Activated CD4-positive, alpha-beta T cell treated with anti-CD3 and anti-CD28 coated beads, Interleukin-2, amount 10 ng/mL, durations not matched to agents 24 days and 14 days (primary cell): ENCODE data around the gene SIPA1L3. TPM values are rescaled to one million over a fixed set of nuclear protein-coding genes. Genes with fewer than 3 reads are reported as not detected.

Source experiments
- DNase-seq: peaks from one replicate; pipeline ENCODE4 v3.0.0; 2022
- H3K27ac Mint-ChIP-seq: one replicate; pipeline ENCODE4 v1.8.0; 2022; ENCODE audit warnings: mild to moderate bottlenecking, mixed read lengths
- H3K27me3 Mint-ChIP-seq: one replicate; pipeline ENCODE4 v1.8.0; 2022; ENCODE audit warnings: mixed read lengths
- H3K36me3 Mint-ChIP-seq: one replicate; pipeline ENCODE4 v1.8.0; 2022; ENCODE audit warnings: low read depth, mild to moderate bottlenecking, mixed read lengths
- H3K4me1 Mint-ChIP-seq: one replicate; pipeline ENCODE4 v1.8.0; 2021; ENCODE audit warnings: mixed read lengths
- H3K4me3 Mint-ChIP-seq: one replicate; pipeline ENCODE4 v1.8.0; 2022; ENCODE audit warnings: mild to moderate bottlenecking, moderate library complexity, mixed read lengths
- H3K9me3 Mint-ChIP-seq: one replicate; pipeline ENCODE4 v1.8.0; 2021; ENCODE audit warnings: mixed read lengths
- intact Hi-C: fragments of 100-400 bp; cut with micrococcal nuclease; formaldehyde crosslinking; loops from one replicate; pipeline ENCODE4 v1.15.1; 2023
- total RNA-seq: library from RNA; stranded (reverse); gene quantifications from 2 replicates; pipeline ENCODE4 v1.2.3, GENCODE V29; 2022

Gene SIPA1L3
- total RNA-seq, 1 donor from 2014 or later, result 15.4 TPM

GRCh38 chr19:38012290-38012689 lies 105.3 kb downstream of the SIPA1L3 start:
- no peaks in the 10 kb centered on the region for H3K9me3 Mint-ChIP-seq
- intact Hi-C loops, result no loop called here
- peaks cover 2% of the 10 kb centered on the region for H3K4me1 Mint-ChIP-seq
- H3K4me3 Mint-ChIP-seq, result no peak overlapping the region
- no peak for DNase-seq
- H3K27ac Mint-ChIP-seq, result no peak overlapping the region
- no peaks in the 10 kb centered on the region for H3K27me3 Mint-ChIP-seq
- H3K36me3 Mint-ChIP-seq, result no peaks in the 10 kb centered on the region

GRCh38 chr19:38012944-38013343 lies 105.9 kb downstream of the SIPA1L3 start:
- Mint-ChIP-seq H3K4me3 (no peak overlapping the region), H3K4me1 (peaks cover 2% of the 10 kb centered on the region), H3K9me3 (no peaks in the 10 kb centered on the region), H3K27ac (no peak overlapping the region), H3K36me3 (no peaks in the 10 kb centered on the region), H3K27me3 (no peaks in the 10 kb centered on the region)
- no peak for DNase-seq
- intact Hi-C loops, result no loop called here

GRCh38 chr19:38013913-38014580 lies 107.0 kb downstream of the SIPA1L3 start:
- Mint-ChIP-seq H3K4me3 (no peak overlapping the region), H3K27ac (no peak overlapping the region), H3K4me1 (peaks cover 2% of the 10 kb centered on the region), H3K36me3 (no peaks in the 10 kb centered on the region), H3K27me3 (no peaks in the 10 kb centered on the region), H3K9me3 (no peaks in the 10 kb centered on the region)
- intact Hi-C loops, result no loop called here
- no peak for DNase-seq

GRCh38 chr19:38015216-38015615 lies 108.2 kb downstream of the SIPA1L3 start:
- Mint-ChIP-seq H3K27ac (no peak overlapping the region), H3K9me3 (no peaks in the 10 kb centered on the region), H3K27me3 (no peaks in the 10 kb centered on the region), H3K4me3 (no peak overlapping the region), H3K4me1 (no peaks in the 10 kb centered on the region), H3K36me3 (no peaks in the 10 kb centered on the region)
- intact Hi-C loops, result no loop called here
- DNase-seq, result no peak

GRCh38 chr19:38015761-38016160 lies 108.8 kb downstream of the SIPA1L3 start:
- no peaks in the 10 kb centered on the region for H3K36me3 Mint-ChIP-seq
- H3K9me3 Mint-ChIP-seq, result no peaks in the 10 kb centered on the region
- no peaks in the 10 kb centered on the region for H3K27me3 Mint-ChIP-seq
- H3K4me3 Mint-ChIP-seq, result no peak overlapping the region
- no peaks in the 10 kb centered on the region for H3K4me1 Mint-ChIP-seq
- no peak for DNase-seq
- H3K27ac Mint-ChIP-seq, result no peak overlapping the region
- intact Hi-C loops, result no loop called here

GRCh38 chr19:38017401-38018151 lies 110.6 kb downstream of the SIPA1L3 start:
- H3K27me3 Mint-ChIP-seq, result no peaks in the 10 kb centered on the region
- intact Hi-C loops, result no loop called here
- DNase-seq, result no peak
- no peaks in the 10 kb centered on the region for H3K4me1 Mint-ChIP-seq
- H3K4me3 Mint-ChIP-seq, result no peak overlapping the region
- no peaks in the 10 kb centered on the region for H3K9me3 Mint-ChIP-seq
- H3K36me3 Mint-ChIP-seq, result no peaks in the 10 kb centered on the region
- H3K27ac Mint-ChIP-seq, result no peak overlapping the region

- DNase-seq, result no peak
- Mint-ChIP-seq H3K4me3 (no peak overlapping the region), H3K27ac (no peak overlapping the region), H3K4me1 (no peaks in the 10 kb centered on the region), H3K36me3 (no peaks in the 10 kb centered on the region), H3K27me3 (no peaks in the 10 kb centered on the region), H3K9me3 (no peaks in the 10 kb centered on the region)
- intact Hi-C loops, result no loop called here
Measured at GRCh38 chr19:38018694-38019395, 111.8 kb downstream of the SIPA1L3 start.

GRCh38 chr19:38019396-38019724 lies 112.4 kb downstream of the SIPA1L3 start:
- no peak overlapping the region for H3K4me3 Mint-ChIP-seq
- H3K9me3 Mint-ChIP-seq, result no peaks in the 10 kb centered on the region
- no peaks in the 10 kb centered on the region for H3K27me3 Mint-ChIP-seq
- H3K4me1 Mint-ChIP-seq, result no peaks in the 10 kb centered on the region
- H3K36me3 Mint-ChIP-seq, result no peaks in the 10 kb centered on the region
- DNase-seq, result no peak
- H3K27ac Mint-ChIP-seq, result no peak overlapping the region
- intact Hi-C loops, result no loop called here

GRCh38 chr19:38020311-38020710 lies 113.3 kb downstream of the SIPA1L3 start:
- H3K4me1 Mint-ChIP-seq, result no peaks in the 10 kb centered on the region
- H3K9me3 Mint-ChIP-seq, result no peaks in the 10 kb centered on the region
- H3K36me3 Mint-ChIP-seq, result no peaks in the 10 kb centered on the region
- DNase-seq, result no peak
- no peak overlapping the region for H3K27ac Mint-ChIP-seq
- H3K27me3 Mint-ChIP-seq, result no peaks in the 10 kb centered on the region
- no peak overlapping the region for H3K4me3 Mint-ChIP-seq
- intact Hi-C loops, result no loop called here

GRCh38 chr19:38021352-38021751 lies 114.3 kb downstream of the SIPA1L3 start:
- no peak overlapping the region for H3K27ac Mint-ChIP-seq
- no peaks in the 10 kb centered on the region for H3K4me1 Mint-ChIP-seq
- intact Hi-C loops, result no loop called here
- H3K9me3 Mint-ChIP-seq, result no peaks in the 10 kb centered on the region
- H3K36me3 Mint-ChIP-seq, result no peaks in the 10 kb centered on the region
- no peak for DNase-seq
- no peak overlapping the region for H3K4me3 Mint-ChIP-seq
- no peaks in the 10 kb centered on the region for H3K27me3 Mint-ChIP-seq

- Mint-ChIP-seq H3K9me3 (no peaks in the 10 kb centered on the region), H3K4me1 (no peaks in the 10 kb centered on the region), H3K27me3 (no peaks in the 10 kb centered on the region), H3K27ac (no peak overlapping the region), H3K36me3 (no peaks in the 10 kb centered on the region), H3K4me3 (no peak overlapping the region)
- no peak for DNase-seq
- intact Hi-C loops, result no loop called here
Measured at GRCh38 chr19:38022791-38023670, 116.0 kb downstream of the SIPA1L3 start.

GRCh38 chr19:38023671-38024541 lies 116.9 kb downstream of the SIPA1L3 start:
- no peak overlapping the region for H3K4me3 Mint-ChIP-seq
- no peaks in the 10 kb centered on the region for H3K9me3 Mint-ChIP-seq
- no peaks in the 10 kb centered on the region for H3K36me3 Mint-ChIP-seq
- H3K27me3 Mint-ChIP-seq, result no peaks in the 10 kb centered on the region
- intact Hi-C loops, result no loop called here
- H3K27ac Mint-ChIP-seq, result no peak overlapping the region
- H3K4me1 Mint-ChIP-seq, result no peaks in the 10 kb centered on the region
- no peak for DNase-seq
